ENCODE results near the gene ADI1. TPM values are rescaled to one million over a fixed set of nuclear protein-coding genes. Genes with fewer than 3 reads are reported as not detected.

The ADI1 gene
- total RNA-seq, 2 donors from 2014 or later: 130 to 184 TPM

DNA sequence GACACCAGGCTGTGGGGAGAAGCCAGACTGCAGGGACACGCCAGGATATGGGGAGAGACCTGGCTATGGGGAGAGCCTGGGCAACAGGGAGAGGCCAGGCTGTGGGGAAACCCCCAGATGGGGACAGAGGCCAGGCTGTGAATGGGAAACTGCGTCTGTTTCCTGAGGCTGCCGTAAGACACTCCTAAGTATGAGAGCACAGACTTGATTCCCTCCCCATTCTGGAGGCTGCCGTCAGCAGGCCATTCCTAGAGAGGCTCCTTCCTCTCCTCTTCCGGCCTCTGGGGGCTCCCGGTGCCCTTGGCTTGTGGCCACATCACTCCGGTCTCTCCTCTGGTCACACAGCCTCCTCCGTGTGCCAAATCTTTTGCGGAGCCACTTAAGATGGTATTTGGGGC lies 32.3 kb downstream of the ADI1 start:
- Histone ChIP-seq H3K9me3 (no peaks in the 10 kb centered on the region), H3K4me1 (no peaks in the 10 kb centered on the region), H3K36me3 (no peaks in the 10 kb centered on the region), H3K27me3 (no peaks in the 10 kb centered on the region), H3K27ac (peak overlapping the region in 1 of 2 donors; percentile 1), H3K4me3 (no peak overlapping the region)
- TF ChIP-seq, protein P1, sequence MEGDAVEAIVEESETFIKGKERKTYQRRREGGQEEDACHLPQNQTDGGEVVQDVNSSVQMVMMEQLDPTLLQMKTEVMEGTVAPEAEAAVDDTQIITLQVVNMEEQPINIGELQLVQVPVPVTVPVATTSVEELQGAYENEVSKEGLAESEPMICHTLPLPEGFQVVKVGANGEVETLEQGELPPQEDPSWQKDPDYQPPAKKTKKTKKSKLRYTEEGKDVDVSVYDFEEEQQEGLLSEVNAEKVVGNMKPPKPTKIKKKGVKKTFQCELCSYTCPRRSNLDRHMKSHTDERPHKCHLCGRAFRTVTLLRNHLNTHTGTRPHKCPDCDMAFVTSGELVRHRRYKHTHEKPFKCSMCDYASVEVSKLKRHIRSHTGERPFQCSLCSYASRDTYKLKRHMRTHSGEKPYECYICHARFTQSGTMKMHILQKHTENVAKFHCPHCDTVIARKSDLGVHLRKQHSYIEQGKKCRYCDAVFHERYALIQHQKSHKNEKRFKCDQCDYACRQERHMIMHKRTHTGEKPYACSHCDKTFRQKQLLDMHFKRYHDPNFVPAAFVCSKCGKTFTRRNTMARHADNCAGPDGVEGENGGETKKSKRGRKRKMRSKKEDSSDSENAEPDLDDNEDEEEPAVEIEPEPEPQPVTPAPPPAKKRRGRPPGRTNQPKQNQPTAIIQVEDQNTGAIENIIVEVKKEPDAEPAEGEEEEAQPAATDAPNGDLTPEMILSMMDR (IDR thresholded peaks at IDR 0.05): no peak
- DNase-seq (ENCODE audit: low spot score): no peak

DNA sequence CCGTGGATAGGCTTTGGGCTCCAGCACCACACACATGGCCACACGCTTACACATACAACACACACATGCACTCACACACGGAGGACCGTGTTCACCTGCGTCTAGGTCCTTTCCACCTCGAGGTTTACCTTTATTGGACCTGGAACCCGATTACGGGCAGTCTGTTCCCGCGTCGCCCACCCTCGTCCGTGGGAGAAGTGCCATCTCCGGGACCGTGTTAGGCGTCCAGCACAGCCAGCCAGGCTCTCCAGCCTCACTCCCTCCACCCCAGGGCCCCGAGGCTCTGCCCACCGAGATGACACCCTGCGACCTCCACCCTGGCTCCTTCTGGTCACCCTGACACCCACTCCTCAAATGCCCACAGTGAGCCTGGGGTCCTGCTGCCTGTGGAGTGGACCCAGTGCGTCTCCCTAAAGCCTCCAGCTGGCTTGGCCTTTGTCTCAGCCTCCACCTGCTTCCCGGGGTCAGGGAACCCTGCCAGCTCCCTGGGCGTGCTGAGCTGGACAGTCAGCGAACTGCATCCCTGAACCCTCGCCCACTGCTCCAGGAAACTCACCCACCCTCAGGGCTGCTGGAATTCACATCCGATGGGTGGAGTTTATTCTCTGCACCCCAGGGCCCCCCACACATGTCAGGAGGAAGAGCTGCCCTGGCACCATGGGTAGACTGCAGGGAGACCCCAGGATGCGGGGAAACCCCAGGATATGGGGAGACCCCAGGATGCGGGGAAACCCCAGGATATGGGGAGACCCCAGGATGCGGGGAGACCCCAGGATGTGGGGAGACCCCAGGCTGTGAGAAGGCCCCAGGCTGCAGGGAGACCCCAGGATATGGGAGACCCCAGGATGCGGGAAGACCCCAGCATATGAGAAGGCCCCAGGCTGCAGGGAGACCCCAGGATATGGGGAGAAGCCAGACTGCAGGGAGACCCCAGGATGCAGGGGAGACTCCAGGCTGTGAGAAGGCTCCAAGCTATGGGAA lies 33.0 kb downstream of the ADI1 start:
- no peak overlapping the region for H3K4me3 ChIP-seq
- peak overlapping the region in 1 of 2 donors; percentile 1 for H3K27ac ChIP-seq
- DNase-seq (ENCODE audit: low spot score): no peak
- no peaks in the 10 kb centered on the region for H3K9me3 ChIP-seq
- H3K27me3 ChIP-seq: no peaks in the 10 kb centered on the region
- H3K36me3 ChIP-seq: no peaks in the 10 kb centered on the region
- H3K4me1 ChIP-seq: no peaks in the 10 kb centered on the region
- TF ChIP-seq, protein P1 (IDR thresholded peaks at IDR 0.05): no peak

DNA sequence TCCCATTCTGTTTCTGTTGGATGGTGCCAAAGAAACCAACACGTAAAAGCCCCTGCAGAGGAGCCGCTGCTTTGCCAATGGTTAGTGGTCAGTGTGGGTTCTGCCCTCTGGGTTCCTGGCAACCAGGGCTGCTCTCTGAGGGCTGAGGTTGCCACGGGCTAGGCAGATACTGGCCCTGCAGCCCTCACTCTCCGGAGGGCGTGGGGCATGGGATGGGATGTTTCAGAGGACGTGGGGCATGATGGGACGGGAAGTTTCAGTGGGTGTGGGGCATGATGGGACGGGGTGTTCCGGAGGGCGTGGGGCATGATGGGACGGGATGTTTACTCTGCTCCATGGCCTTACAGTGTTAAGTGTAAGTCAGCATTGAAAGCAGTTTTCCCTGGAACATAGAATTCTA lies 34.2 kb downstream of the ADI1 start:
- DNase-seq (ENCODE audit: low spot score): no peak

DNA sequence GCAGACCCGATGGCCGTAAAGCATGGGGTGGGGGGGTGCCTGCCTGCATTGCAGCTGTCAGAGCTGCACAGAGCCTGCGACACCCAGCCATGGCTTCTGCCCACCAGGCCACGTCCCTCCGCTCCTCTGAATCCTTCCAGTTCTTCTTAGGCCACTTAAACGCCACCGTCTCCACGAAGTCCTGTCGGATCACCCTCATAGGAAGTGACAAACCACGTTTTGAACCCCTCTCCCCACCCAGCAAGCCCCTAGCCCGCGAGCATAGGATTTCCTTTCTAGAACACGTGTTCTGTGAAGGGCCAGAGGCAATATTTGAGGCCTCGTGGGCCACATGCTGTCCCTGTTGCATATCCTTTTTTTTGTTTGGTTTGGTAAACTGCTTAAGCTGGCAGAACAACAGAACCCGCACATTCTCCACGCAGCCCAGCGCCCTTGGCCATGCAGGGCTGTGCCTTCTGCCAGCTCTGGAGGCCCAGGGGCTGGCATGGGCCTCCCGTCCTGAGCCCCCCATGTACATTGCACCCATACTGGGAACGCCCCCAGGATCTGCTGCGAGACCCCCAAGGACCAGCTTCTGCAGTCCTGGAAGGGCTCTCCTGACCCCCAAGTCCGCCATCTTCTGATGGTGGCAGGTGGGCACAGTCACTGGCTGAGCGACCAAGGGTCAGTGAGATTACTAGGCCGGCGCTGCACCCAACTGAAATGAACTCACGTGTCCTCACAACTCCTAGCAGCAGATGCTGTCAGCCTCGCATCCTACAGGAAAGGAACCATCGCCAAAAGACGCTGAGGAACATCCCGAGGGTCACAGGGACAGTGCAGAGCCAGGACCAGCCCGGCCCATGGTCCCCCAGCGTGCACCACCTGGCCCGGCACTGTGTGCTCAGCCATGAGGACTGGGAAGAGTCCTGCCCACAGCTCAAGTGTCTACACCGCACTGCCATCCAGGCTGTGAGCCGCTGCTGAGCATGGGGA lies 35.1 kb downstream of the ADI1 start:
- H3K36me3 ChIP-seq: peaks cover 6% of the 10 kb centered on the region
- no peaks in the 10 kb centered on the region for H3K4me1 ChIP-seq
- DNase-seq (ENCODE audit: low spot score): no peak
- H3K27me3 ChIP-seq: no peaks in the 10 kb centered on the region
- TF ChIP-seq, protein P1 (IDR thresholded peaks at IDR 0.05): no peak
- H3K27ac ChIP-seq: peak overlapping the region; percentile 39 to 40
- H3K9me3 ChIP-seq: no peaks in the 10 kb centered on the region
- H3K4me3 ChIP-seq: no peak overlapping the region

More for the DNA sequence above, 34.2 kb downstream of the ADI1 start:
- no peaks in the 10 kb centered on the region for H3K36me3 ChIP-seq
- H3K9me3 ChIP-seq: no peaks in the 10 kb centered on the region
- H3K27me3 ChIP-seq: no peaks in the 10 kb centered on the region
- H3K4me1 ChIP-seq: no peaks in the 10 kb centered on the region
- no peak overlapping the region for H3K4me3 ChIP-seq
- TF ChIP-seq, protein P1 (IDR thresholded peaks at IDR 0.05): no peak
- H3K27ac ChIP-seq: no peak overlapping the region

DNA sequence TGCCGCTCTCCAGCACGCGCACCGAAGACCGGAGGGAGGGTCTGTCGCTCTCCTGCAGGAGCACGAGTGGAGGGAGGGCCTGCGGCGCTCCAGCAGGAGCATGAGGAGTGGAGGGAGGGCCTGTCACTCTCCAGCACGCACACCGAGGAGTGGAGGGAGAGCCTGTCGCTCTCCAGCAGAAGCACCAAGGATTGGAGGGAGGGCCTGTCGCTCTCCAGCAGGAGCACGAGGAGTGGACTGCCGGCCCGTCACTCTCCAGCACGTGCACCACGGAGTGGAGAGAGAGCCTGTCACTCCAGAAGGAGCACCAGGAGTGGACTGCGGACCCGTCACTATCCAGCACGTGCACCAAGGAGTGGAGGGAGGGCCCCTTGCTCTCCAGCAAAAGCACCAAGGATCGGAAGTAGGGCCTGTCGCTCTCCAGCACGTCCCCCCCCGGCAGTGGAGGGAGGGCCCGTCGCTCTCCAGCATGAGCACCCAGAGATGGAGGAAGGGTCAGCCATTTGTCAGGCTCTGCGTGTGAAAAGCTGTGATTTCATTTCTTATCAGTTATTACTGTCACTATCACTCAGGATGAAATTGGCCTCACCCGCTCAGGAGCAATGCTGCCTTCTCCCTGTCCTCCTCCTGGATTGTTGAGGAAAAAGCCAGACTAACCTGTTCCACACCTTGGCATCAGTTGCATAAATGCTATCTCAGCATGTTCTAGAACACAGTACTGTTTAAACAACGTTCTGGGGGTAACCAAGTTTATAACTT lies 35.9 kb downstream of the ADI1 start:
- Histone ChIP-seq H3K27ac (peak overlapping the region; percentile 39 to 40), H3K4me3 (no peak overlapping the region), H3K27me3 (no peaks in the 10 kb centered on the region), H3K9me3 (no peaks in the 10 kb centered on the region), H3K4me1 (no peaks in the 10 kb centered on the region), H3K36me3 (peaks cover 14% of the 10 kb centered on the region)
- TF ChIP-seq, protein P1 (IDR thresholded peaks at IDR 0.05): no peak
- no peak for DNase-seq (ENCODE audit: low spot score)
